LNCaP clone FGC (cell line): ENCODE data around the gene LTBP1.

ENCODE experiments used
- DNase-seq: peaks from one replicate; pipeline ENCODE4 v3.0.0-alpha.2; 2011; ENCODE audit warnings: low read depth
- H3K4me3 ChIP-seq: 2 replicates; pipeline ENCODE4 v1.5.1; 2011; ENCODE audit warnings: mild to moderate bottlenecking, low read depth, low read length, control low read depth
- TF ChIP-seq, protein P1 (sequence below): IDR thresholded peaks from 2 replicates; pipeline ENCODE4 v1.5.1; 2012; ENCODE audit warnings: mild to moderate bottlenecking; ENCODE audit not compliant: control insufficient read depth, insufficient read depth; ENCODE audit errors: extremely low read depth

Gene LTBP1

DNA sequence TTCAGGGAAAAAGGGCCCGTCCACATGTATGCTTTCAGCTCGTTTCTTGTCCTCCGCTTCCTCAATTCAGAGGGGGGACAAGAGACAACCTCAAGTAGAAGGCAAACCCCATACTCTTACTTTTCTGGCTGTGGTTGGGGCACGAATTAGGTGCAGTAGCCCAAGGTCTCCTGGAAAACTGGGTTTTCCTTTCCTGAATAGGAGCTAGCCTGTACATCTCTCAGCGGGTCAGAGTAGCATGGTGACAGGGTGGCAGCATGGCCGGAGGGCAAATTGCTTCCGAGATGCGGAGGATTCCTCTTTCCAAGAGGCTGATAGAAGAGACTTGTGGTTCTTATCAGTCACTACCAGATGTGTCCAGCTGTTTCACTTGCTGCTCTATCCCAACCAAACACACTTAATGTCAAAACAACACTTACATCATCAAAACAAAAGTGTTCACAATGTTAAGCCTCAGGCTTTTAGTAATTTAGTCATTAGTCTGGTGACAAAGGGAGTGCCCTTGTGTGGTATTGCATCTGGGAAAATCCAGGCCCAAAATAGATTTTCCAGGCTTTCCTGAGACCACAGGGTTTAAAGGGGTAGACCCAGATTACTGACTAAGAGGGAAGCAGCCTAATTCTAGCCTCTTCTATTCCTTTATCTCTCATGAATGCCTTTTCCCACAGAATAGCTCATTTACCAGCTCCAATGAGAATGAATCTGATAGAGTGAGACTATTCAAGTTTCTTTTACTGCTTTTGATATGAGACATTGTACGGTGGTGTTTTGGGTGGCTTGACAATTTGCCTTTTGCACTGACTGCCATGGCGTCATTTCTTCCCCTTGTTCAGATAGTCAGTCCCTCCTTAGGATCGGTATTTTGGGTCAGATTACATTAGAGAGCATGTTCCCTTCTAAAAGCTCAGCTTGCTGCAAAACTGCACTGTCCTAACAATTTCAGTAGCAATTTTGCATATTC, 162.0 kb downstream of the LTBP1 start:
- TF ChIP-seq, protein P1, sequence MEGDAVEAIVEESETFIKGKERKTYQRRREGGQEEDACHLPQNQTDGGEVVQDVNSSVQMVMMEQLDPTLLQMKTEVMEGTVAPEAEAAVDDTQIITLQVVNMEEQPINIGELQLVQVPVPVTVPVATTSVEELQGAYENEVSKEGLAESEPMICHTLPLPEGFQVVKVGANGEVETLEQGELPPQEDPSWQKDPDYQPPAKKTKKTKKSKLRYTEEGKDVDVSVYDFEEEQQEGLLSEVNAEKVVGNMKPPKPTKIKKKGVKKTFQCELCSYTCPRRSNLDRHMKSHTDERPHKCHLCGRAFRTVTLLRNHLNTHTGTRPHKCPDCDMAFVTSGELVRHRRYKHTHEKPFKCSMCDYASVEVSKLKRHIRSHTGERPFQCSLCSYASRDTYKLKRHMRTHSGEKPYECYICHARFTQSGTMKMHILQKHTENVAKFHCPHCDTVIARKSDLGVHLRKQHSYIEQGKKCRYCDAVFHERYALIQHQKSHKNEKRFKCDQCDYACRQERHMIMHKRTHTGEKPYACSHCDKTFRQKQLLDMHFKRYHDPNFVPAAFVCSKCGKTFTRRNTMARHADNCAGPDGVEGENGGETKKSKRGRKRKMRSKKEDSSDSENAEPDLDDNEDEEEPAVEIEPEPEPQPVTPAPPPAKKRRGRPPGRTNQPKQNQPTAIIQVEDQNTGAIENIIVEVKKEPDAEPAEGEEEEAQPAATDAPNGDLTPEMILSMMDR = no peak
- no peak overlapping the region for H3K4me3 ChIP-seq

GRCh38 chr2:33110461-33110860, 163.7 kb downstream of the LTBP1 start:
- TF ChIP-seq, protein P1 = no peak
- no peak overlapping the region for H3K4me3 ChIP-seq
- no peak for DNase-seq

More for the DNA sequence above, 162.0 kb downstream of the LTBP1 start:
- no peak for DNase-seq

DNA sequence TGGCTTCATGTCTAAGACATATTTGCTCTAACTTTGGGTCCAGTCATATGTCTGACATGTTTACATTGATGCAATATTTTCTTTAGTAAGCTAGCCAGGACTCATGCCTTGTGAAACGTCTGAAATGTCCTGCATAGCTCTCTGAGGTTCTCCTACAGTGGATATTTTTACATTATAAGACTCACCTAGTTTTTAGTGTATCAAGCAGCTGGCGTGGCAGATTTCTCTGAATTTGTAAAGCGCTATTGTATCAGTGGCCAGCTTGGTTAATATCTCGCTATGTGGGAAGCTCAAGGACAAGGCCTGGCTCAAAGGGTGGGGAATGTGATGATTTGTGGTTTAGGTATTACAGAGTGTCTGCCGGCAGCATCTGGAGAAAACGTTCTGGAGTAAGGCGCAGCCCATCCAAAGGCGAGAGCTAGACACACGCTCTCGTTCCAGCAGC, 164.3 kb downstream of the LTBP1 start:
- no peak overlapping the region for H3K4me3 ChIP-seq
- TF ChIP-seq, protein P1 = no peak
- no peak for DNase-seq

- no peak for DNase-seq
- H3K4me3 ChIP-seq = no peak overlapping the region
- TF ChIP-seq, protein P1 = no peak
These were observed 168.4 kb downstream of the LTBP1 start for GRCh38 chr2:33115196-33115595.

DNA sequence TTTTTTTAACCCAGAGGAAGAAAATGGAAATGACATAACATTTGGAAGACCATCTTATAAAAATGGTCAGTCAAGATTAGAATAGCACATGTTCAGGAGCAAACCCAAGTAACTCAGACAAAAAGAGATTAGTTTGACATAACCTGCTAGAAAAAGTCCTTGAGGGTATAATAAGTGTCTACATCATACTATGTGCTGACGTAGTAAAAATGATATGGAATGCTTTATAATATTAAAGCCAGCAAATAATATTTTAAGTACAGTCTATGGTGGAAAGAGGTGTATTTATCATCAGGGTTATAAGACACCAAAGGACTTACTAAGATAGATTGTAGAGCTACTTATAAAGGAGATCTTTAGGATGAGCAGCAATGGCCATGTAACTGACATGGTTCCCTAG, 169.0 kb downstream of the LTBP1 start:
- no peak for DNase-seq
- no peak overlapping the region for H3K4me3 ChIP-seq
- TF ChIP-seq, protein P1 = no peak

GRCh38 chr2:33116799-33117198, 170.0 kb downstream of the LTBP1 start:
- no peak for DNase-seq
- TF ChIP-seq, protein P1 = no peak
- H3K4me3 ChIP-seq = no peak overlapping the region

DNA sequence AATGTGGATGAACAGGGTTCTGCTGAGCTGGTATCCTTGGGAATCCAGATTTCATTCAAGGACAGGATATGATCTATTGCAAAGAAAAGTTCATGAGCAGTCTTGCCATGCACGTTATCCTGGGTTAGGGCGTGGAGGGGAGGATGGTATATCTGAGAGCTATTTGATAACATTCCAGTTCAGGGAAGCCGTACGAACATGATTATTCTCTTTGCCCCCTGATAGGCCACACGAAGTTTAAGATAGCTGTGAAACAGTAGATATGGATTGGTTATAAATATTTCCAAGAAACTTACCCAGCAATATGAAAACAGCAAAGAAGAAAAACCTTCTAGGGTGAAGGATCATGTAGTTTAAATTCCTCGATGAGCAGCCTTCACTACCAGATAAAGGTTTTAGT, 171.9 kb downstream of the LTBP1 start:
- TF ChIP-seq, protein P1 = no peak
- no peak for DNase-seq
- no peak overlapping the region for H3K4me3 ChIP-seq
